Activated CD4-positive, CD25-positive, alpha-beta regulatory T cell treated with anti-CD3 and anti-CD28 coated beads, Interleukin-2, amount 50 U/mL, for 16 hours (primary cell): ENCODE data around the gene SLN.

Experiments
- DNase-seq: peaks from one replicate; pipeline ENCODE4 v3.0.0-alpha.2; 2020; ENCODE audit warnings: low read depth, low spot score

Gene SLN

DNA sequence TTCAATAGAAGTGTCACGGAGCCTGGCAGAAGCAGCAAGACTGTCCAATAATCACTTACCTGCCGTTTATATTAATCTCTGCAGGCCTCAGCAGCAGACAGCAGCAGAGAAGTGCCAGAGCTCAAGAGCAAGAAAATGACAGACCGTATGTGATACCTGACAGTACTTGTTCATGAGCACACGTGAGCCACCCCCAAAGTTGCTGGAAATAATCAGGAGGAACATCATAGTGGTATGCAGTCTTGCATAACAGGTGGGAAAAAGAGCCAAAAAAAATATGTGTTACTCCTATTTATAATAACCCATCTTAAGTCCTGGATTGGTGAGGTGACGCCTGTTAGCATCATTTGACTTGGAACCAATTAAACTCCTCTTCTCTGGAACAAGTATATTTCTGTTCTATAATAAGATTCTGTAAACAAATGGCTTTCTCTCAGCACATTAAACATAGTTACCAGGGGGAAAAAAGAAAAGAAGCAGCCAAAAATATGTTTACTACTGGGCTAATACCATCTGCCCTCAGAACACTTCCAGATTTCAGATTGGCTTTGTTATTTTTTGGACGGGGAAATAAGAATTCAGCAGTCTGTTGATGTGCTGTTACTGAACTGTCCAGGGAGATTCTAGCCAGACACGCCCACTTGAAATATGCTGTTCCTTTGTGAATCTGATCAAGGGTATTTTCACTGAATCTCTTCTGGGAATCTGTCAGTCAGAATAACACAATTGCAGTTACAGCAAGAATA lies 7.9 kb upstream of the SLN start:
- DNase-seq, result no peak

DNA sequence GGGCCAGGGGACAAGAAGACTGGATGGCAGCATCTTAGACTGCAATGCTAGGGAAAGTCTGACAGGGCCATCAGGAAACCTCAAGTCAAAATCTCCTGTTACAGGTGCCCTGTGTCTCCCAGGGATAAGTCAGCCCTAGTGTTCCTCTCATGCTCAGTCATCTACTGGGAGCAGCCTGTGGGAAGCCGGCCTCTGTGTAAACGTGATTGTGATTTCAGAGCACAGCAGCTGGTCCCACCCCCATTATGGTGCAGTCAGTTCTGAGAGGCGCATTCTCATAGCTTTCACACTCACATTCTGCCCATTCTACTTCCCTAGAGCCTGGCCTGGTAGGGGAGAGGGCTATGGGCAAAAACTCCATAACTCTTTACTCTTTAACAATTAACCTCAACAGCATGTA lies 7.2 kb upstream of the SLN start:
- no peak for DNase-seq

DNA sequence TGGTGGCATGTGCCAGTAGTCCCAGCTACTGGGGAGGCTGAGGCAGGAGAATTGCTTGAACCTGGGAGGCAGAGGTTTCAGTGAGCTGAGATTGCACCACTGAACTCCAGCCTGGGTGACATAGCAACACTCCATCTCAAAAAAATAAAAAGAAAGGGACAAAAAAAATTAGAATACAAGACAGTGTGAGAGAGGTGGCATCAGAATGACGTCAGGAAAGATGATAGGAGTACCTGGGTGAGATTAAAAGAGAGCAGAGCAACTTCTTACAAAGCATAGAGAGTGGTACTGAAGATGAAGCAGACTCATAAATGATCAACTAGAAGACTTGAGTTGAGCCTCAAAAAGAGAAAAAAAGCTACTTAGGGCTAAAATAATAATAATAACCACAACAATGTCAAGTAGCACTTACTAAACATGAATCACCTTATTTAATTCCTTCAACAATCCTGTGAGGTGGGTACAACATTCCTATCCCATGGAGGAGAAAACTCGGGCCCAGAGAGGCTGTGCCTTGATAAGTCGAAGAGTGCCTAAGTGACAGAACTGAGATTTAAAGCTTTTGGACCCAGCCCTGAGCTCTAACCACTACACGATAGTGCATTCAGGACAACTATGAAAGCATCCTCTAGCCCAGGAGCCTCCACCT lies 5.2 kb upstream of the SLN start:
- DNase-seq, result no peak

DNA sequence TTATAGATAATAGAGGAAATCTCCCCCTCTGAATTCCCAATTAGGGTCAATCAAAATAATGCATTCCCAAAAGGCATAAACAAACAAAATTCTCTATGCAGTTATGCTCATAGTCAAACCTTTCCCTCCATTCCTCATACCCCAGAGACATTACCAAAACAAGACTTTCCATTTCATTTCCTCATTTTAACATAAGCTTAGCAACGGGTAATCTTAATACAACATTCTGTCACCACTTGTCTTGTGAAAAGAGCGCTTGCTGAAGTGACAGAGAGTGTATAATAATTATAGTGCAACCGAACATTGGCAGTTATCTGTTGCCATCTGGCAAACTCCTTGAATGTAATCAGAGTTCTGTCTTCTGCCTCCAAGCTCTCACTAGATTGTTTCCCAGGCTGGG lies 1.2 kb upstream of the SLN start:
- no peak for DNase-seq

DNA sequence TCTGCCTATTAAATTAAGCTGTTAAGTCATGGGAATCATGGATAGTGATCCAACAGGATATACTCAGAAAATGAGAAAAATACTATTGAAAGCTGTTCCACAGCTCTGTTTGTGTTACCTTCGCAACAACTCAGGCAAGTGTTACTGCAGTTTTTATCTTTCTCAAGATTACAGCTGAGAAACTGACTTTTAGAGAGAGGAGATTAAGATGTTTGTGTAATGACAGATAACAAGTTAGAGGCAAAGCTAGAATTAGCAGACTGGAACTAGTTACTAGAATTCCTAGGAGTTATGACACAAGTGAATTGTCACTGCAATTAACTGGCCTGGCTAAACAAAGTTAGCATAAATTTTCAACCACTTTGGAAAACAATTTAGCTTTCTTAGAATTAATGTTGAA lies 1.6 kb downstream of the SLN start:
- DNase-seq, result no peak

DNA sequence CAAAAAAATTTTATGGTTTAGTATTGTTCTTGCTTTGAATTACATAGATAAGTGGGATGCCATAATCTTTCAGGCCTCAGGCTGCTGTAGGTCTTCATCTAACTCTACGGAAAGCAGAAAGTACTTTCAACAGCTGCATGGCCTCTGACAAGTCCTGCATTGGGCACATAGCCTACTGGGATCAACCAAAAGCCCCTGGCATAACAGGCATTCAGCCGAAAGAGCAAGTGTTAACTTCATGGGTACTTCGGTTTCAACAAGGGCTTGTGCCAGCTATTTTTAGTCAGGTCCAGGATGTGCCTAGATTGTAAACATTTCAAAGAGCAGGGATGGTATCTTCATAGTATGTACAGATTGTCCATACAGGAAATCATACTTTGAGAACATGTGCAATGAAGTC lies 3.1 kb downstream of the SLN start:
- DNase-seq, result no peak

DNA sequence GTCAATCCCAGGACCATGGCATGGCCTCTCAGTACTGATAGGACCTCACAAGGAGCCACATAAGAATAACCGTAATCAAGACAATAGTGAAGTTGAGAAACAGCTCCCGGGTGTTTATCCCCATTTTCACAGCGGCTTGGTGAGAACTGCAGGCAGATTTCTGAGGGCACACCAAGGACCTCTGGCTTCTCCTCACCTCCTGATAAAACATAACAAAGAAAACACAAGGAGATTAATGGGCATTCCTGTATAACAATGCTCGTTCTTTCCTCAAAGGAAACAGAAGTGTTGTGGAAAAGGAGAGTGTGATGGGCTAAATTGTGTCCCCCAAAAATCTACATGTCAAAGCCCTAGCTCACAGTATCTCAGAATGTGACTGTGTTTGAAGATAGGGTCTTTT lies 4.0 kb downstream of the SLN start:
- DNase-seq, result no peak

DNA sequence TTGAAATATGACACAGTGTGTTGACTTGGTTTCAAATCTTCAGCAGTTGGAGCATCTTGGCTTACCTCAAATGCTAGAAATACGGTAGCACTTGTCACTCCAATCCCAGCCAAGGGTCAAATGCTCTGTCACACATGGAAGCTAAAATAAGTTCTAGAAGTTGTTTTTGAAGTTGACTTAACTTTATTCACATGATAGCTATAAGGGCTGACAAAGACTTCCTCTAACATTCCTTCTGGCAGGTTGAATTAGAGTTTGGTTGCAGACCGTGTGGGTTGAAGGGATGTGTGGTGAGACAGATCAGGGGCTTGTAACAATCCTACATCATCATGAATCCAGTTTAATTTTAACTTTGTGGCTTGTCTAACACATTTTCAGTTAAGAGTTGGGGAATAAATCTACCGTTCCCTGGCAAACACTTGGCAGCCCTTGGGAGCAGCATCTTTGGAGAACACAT lies 4.6 kb downstream of the SLN start:
- no peak for DNase-seq

DNA sequence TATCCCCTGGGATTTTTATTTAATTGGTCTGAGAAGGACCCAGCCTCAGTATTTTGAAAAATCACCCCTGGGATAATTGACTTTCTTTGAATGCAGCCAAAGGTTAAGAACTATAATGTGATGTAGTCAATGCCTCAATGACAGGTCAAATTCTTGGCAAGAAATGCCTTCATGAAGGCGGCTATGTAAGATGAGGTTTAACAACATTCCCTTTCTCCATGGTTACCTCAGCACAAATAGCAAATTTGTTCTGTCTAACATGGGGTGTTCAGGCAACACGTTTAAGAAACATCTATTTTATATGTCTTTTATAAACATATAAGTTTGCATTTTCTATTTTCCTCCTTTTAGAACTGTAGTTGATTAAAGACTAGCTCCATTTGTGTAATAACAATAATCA lies 5.3 kb downstream of the SLN start:
- DNase-seq, result no peak

DNA sequence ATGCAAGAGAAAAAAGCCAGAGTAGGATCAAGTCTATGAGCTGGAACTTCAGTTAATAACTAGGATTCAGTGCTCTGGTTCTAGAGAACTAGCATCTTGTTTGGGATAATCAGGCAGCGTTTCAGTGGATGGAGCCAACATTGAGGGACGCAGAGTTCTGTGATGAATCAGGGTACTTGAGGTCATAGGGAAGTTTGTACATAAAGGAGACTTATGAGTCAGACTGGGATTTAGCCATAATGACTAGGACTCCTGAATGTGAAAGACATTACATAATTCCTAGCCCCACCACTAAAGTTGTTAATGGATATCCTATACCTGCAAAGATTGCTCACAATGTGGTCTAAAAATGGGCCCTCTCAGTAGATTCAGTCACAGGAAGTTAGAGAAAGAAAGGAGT lies 6.8 kb downstream of the SLN start:
- no peak for DNase-seq

DNA sequence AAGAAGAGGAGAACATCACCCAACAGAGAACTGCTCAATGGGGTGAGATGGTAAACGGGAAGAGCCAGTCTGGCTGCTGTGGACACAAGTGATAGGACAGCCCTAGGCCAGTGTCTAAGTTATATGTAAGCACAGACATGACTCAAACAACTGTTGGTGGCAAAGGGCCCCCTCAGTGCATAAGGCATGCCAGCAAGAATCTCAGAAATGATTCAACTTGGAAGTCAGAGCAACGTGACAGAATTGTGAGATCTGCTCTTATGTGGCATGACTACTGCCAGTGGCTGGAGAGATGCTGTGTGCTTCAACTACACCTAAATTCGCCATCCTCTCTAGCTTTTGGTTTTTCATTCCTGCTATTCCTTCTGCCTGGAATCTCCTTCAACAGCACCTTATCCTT lies 7.4 kb downstream of the SLN start:
- no peak for DNase-seq

DNA sequence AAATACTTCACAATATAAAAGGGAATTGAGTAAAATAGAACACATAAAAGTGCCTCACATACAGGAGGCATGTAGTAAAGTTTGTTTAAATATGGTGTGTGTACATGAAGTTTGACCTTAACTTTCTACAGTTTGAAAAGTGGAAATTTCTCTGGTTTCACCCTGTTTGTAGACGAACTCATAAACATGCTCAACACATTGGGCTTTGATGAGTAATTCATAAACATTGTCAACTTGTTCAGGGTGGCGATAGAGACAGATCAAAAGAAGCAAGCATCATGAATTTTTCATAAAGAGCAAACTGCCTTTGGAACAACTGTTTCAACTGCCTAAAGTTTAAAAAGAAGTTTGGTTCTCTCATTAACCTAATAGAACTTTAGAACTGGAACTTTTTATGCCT lies 9.1 kb downstream of the SLN start:
- DNase-seq, result no peak

DNA sequence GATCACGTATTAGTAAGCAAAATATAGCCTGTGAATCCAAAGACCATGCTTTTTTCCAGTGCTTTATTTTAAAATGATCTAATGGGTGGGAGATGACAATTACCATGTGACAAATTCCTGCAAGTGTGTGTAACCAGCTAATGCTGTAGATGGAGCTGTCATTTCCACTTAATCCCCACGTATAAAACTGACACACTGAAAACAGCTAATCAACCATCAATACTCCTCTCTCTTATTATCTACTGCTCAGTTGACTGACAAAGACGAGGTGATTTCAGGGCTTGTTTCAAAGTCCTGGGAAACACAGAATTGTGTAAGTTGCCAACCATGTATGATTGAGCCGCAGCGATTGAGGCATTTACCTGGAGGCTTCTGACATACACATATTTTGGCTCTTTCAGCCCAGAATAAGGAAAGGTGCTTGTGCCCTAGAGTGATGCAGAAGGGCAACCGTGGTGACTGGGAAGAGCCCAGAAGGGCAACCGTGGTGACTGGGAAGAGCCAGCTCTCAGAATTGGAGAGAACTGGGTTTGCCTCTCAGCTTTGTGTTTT lies 9.7 kb downstream of the SLN start:
- DNase-seq, result no peak

DNA sequence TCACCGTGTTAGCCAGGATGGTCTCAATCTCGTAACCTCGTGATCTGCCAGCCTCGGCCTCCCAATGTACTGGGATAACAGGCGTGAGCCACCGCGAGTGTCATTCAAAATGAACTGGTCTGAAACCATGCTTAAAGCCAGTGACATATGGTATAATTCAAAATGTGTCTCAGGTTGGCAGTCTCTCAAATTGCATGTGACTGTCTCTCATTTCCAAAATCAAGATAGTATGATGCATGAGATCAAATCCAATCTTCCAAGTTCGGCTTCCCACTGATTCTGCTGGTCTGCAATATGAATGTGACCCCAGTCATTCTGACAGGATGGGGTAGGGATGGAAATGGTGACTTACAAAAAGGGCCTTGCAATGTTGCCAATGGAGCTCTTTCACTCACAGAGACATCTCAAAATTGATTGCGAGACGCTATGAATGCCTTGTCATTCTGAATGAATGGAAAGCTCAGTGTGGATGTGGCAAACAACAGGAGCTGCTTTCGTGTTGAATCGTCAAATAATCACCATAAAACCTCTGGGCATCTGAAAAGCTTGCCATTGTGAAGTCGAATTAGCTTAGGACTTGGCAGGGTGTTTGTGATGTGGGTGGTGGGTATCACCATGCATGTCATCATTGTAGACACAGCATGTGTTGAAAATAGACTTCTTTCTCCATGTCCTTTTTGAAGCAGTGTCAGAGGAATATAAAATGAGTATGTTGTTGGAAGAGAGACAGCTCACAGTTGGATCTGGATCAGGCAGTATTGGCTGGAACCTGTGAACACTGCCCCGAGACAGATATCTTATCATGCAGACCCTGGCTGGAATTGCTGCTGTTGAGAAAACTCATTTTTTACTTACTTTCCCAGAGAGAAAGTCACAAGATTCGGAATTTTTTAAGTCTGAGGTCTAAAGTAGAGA lies 12.2 kb downstream of the SLN start:
- no peak for DNase-seq

DNA sequence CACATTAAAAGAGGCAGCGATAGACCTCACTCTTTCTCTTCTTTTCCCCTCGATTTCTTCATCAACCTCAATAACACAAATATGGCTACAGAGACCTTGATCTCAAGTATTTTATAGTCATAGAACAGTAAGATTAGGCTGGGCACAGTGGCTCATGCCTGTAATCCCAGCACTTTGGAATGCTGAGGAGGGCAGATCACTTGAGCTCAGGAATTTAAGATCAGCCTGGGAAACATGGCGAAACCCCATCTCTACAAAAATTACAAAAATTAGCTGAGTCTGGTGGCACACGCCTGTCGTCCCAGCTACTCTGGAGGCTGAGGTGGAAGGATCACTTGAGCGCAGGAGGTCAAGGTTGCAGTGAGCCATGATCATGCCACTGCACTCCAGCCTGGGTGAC lies 14.6 kb downstream of the SLN start:
- no peak for DNase-seq

DNA sequence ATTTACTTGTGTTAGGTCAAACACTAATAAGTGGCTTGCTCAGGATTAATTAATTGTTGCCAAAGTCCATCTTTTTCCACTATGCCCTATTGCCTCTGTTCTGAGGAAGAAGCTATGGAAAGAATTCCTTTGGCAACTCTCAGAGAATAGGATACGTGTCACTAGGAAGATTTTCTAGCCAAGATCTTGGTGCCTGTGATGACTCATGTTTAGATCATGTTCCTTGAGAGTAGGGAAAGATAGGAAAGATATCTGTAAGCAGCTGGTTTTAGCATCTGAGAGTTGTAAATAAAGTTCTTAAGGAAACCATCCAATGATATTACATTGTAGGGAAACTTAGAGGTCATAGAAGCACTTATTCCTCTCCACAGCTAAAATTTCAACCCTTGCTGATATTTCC lies 15.7 kb downstream of the SLN start:
- no peak for DNase-seq

DNA sequence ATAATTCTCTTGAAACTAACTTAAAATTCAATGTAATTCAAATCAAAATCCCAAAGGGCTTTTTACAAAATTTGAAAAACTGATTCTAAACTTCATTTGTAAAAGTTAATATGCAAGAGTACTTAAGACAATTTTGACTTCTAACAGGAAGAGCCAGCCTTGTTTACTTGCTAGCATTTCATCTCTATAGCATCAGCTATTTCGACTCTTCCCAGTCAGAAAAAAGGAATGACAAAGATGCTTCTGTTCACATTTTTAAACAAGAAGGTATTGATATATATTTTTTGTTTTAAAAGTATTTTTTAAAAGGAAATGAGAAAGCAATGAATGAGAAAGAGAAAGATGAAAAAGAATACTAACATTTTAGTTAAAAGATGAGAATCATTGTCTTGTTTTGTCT lies 16.4 kb downstream of the SLN start:
- DNase-seq, result no peak

DNA sequence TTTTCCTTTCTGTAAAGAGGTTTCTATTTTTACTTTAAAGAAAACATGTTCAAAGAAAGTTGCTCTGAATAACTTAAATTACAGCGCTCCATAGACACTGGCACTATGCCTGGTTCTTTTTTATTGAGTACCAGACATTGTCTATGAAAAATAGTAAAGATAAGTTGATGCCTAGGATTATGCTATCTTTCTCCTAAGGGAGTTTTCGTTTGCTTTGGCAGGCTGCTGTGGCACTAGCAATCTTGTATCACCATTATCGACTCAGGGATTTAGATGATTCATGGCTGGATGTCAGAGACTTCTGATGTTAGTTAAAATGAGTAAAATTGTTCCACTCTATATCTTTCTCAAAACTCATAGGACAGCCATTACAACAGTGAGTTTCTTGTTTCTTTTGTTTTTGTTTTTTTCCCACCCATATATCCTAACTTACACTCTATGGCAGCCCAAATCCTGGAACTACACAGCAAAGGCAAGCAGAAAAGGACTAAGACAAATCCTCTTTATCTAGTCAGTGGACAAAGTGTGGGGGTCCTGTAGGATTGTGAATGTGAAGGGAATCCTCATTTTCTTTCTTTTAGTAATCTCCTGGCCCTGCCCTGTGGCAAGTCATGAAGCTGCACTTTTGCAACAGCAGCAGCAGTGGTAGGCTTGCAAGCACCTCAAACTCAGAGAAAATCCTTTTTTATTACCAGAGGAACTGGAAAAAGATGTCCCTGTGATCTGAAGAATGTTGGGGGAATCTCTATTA lies 20.7 kb downstream of the SLN start:
- no peak for DNase-seq

DNA sequence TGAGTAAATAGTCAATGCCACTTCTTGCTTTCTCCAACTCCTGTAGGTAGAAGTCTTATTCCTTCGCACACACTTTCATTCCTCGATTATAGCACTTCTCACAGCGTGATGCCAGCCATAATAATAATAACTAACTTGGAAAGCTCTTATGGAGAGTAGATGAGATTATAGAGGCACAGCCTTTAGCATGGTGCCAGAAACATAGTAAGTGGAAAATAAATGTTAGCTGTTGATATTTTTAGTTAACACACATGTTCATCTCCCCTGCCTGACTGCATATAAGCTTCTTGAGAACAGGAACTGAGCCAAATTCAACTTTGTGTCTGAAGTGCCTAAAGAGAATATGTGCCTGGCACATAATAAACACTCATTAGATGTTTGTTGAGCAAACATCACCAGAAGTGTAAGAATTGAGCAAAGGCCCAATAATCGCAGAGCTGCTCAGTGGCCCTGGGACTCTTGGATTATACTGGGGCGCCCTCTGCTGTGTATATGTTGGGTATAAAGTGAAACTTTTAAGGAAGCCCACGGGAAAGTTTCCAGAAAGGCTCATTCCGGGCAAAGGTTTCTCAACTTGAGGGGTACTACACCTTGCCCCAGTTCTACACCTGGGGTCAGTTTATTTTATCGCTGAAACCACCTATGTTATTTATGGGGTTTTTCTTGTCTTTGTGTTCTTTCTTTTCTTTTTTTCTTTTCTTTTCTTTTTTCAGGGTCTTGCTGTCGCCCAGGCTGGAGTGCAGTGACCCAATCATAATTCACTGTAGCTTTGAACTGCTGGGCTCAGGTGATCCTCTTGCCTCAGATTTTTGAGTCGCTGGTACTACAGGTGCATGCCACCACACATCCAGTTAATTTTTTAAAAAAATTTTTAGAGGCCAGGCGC lies 22.3 kb downstream of the SLN start:
- no peak for DNase-seq

DNA sequence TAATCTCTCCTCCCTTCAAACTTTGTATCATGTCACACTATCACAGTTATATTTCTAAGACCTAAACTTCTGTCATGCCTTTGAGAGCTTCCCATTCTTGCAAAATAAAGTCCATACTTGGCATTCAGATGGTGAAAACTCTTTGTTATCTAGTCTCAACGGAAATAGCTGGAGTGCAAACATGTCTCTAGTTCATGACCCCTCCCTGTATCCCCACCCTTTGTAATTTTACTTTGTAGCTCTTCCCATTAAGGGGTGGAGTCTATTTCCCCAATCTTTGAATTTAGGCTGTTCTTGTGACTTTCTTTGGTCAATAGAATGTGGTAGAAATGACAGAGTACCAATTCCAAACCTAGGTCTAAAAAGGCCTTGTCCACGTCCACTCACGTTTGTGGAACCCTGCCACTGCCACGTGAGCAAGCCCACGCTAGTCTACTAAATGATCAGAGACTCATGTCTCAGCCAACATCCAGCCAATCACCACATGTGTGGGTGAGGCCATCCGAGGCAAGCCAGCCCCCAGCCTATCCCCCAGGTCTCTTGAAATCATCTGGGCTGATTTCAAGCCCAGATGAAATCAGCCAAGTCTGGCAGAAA lies 23.4 kb downstream of the SLN start:
- no peak for DNase-seq
